Skeletal muscle cell (primary cell): ENCODE data around the gene GREB1L.
A peak's percentile ranks its signal among the peaks of the same experiment; 100 is the strongest.
"Not testable (repeated sequence)": the region's sequence is repeated elsewhere in the genome, so short reads cannot be mapped to it uniquely, and the experiment has no call there.

ENCODE experiments used
- DNase-seq: peaks from one replicate; pipeline ENCODE4 v3.0.0-alpha.2; 2010; ENCODE audit warnings: low read depth
- H3K4me3 ChIP-seq: 2 replicates; pipeline ENCODE4 v1.5.1; 2011; ENCODE audit warnings: low read depth, mild to moderate bottlenecking, control low read depth, low read length, moderate library complexity

Gene GREB1L

DNA sequence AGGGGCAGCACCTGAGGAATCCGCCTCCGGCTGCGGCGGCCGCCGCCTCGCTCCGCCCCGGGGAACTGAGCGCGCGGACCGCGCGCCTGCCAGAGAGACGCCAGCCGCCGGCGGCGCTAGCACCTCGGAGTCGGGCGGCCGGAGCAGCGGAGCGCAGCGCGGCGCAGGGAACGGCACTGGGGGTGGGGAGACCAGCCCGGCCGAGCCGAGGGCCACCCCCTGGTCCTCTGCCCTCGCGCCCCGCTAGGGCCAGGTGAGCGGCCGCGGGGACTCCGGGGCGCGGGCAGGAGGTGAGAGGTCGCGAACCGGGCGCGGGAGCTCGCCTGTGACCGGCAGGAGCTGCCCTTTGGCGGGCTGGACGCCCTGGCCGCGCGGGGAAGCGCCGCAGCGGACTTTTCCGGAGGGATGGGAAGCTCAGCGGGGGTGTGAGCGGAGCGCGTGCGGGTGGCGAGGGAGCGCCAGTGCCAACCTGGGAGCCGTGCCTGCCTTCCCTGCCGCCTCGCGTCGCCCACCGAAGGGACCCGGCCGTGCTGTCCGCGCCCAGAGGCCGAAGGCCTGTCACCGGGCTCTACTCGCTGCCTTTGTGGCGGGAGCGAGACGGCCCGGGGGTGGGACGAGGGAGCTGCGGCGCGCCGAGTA is at the start of gene GREB1L:
Gene GREB1L, plus strand, starts transcription at position 92 of the 639 bp plus-strand sequence. CDS start 141,287 bp downstream, outside the sequence.
- peak within 1 kb of the TSS; percentile 43 for H3K4me3 ChIP-seq
- DNase-seq = no peak

DNA sequence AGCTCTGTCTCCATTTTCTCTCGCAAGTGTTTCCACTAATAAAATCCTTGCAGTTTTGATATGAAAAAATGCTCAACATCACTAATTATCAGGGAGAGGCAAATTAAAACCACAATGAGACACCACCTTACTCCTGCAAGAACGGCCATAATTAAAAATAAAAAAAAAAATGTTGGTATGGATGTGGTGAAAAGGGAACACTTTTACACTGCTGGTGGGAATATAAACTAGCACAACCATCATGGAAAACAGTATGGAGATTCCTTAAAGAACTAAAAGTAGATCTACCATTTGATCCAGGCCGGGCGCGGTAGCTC is 49.8 kb upstream of the GREB1L start:
- no peak overlapping the region for H3K4me3 ChIP-seq
- DNase-seq = no peak

- DNase-seq = peak; percentile 6
Observed at GRCh38 chr18:21194871-21195771, 46.9 kb upstream of the GREB1L start.

DNA sequence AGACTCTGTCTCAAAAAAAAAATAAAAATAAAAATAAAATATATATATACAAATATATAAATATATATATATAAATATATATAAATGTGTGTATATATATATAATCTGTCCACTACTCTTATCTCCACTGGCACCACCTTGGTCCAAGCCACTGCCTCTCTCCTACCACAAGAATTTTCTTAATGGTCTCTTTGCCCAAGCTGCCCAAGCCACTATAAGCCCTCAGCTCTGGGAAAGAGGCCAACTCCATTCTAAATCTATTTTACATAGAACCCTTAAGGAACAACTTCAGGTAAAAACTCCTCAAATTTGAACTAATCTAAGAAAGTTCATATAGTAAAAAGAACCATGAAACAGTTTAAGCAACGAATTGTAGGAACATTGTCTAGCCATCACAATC is 45.6 kb upstream of the GREB1L start:
- no peak overlapping the region for H3K4me3 ChIP-seq

More at GRCh38 chr18:21194871-21195771, 46.9 kb upstream of the GREB1L start:
- H3K4me3 ChIP-seq = no peak overlapping the region

DNA sequence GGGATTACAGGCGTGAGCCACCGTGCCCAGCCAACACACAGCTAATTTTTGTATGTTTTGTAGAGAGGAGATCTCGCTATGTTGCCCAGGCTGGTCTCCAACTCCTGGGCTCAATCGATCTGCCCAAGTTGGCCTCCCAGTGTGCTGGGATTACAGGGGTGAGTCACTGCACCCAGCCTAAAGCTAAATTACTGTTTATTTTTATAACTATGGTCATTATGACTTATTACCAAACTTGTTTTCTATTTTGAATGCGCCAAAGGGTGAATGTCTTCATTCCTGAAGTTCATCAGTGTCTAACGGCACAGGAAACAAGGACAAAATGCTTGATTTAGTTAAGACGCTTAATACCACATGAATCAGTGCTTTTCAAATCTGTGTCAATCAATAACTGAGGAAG is 38.9 kb upstream of the GREB1L start:
- H3K4me3 ChIP-seq = no peak overlapping the region
- no peak for DNase-seq

More for the DNA sequence above, 45.6 kb upstream of the GREB1L start:
- DNase-seq = no peak

- no peak for DNase-seq
- no peak overlapping the region for H3K4me3 ChIP-seq
Observed at GRCh38 chr18:21203542-21204241, 38.3 kb upstream of the GREB1L start.

DNA sequence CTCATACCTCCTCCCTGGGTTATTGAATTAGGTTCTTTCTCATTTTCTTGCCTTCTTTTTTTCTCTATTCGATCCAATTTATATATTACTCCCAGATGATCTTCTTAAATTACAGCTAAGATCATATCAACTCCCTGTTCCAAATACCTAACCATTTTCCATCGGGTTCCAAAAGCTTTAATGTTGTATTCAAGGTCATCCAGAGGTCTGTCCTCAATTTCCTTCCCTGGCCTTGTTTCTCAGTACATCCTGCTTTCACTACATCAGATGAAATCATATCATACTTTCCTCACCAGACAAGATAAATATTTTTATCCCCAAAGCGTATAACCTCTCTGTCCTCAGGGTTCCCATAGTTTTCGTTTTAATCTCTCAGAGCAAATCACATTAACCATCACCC is 36.3 kb upstream of the GREB1L start:
- no peak for DNase-seq
- no peak overlapping the region for H3K4me3 ChIP-seq

- no peak overlapping the region for H3K4me3 ChIP-seq
- no peak for DNase-seq
Observed at GRCh38 chr18:21210278-21210677, 31.8 kb upstream of the GREB1L start.

- H3K4me3 ChIP-seq = no peak overlapping the region
- no peak for DNase-seq
Observed at GRCh38 chr18:21210784-21211183, 31.2 kb upstream of the GREB1L start.

DNA sequence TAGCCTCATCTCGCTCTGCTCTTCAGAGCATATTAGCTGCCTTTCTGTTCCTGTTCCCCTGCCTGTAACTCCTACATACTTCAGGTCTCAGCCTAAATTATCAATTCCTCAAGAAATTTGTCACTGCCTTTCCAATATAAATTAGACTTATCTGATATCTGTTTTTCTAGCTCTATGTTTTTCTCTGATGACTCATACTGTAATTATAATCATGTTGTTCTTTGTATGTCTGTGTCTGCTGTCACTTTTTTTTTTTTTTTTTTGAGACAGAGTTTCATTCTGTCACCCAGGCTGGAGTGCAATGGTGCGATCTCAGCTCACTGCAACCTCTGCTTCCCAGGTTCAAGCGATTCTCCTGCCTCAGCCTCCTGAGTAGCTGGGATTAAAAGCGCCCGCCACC is 27.6 kb upstream of the GREB1L start:
- not testable (repeated sequence) for DNase-seq, H3K4me3 ChIP-seq

- no peak overlapping the region for H3K4me3 ChIP-seq
- no peak for DNase-seq
Observed at GRCh38 chr18:21215490-21215889, 26.5 kb upstream of the GREB1L start.

DNA sequence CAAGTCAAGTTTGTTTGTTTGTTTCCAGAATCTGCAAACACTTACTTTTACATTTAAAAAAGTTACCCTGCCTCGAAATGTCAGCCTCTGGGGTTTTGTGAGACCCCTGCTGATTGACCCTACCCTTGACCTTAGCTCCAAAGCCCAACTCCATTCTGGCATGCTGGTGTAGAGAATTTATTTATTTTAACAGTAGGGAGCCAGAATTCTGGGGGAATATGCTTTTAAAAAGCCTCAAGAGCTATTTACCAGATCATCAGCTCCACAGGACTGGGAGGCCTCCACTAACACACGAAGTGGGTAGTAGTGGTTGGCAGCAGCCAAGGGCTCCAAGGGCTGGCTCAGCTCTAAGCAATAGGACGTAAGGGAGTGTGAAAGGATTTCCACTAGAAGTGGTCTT is 23.2 kb upstream of the GREB1L start:
- H3K4me3 ChIP-seq = no peak overlapping the region
- DNase-seq = no peak

- no peak for DNase-seq
- no peak overlapping the region for H3K4me3 ChIP-seq
Observed at GRCh38 chr18:21230436-21230835, 11.6 kb upstream of the GREB1L start.

DNA sequence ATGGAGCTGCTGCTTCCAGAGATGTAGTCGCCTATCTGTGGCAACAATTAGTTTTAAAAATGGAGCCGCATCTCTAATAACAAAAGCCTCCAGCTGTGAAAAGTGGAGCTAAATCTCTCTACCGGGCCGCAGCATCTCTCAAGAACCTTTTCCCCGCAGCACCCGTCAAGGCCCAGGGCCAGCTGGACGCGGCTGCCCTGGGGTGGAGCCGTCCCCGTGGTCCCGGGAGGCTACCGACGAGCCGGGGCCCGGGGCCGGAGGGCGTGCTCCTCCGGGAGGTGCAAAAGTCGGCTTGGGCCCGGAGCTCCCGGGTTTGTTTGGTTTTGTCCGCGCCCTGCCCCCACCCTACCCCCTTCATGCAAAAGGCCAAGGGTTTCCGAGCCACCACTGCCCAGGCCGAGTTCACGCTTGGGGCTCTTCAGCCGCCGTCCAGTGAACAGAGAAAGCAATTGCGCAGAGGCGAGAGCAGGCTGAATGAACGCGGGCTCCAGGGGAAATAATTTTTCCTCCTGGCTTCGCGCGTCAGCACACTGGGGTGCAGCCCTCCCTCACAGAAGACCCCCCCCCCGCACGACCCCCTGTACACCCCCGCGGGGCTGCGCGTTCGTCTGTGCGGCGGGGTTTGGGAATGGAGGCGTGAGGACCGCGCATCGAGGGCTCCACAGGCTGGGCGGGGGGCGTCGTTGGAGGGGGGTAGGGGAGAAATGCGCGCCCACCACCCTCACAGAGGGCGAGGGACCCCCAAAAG is 557 bp upstream of the GREB1L start:
- DNase-seq = no peak
- H3K4me3 ChIP-seq = peak overlapping the region; percentile 5

GRCh38 chr18:21242780-21243401 is 859 bp downstream of the GREB1L start:
- DNase-seq = no peak
- H3K4me3 ChIP-seq = peak overlapping the region; percentile 43

- no peak for DNase-seq
- H3K4me3 ChIP-seq = no peak overlapping the region
Observed at GRCh38 chr18:21254576-21254975, 12.5 kb downstream of the GREB1L start.

DNA sequence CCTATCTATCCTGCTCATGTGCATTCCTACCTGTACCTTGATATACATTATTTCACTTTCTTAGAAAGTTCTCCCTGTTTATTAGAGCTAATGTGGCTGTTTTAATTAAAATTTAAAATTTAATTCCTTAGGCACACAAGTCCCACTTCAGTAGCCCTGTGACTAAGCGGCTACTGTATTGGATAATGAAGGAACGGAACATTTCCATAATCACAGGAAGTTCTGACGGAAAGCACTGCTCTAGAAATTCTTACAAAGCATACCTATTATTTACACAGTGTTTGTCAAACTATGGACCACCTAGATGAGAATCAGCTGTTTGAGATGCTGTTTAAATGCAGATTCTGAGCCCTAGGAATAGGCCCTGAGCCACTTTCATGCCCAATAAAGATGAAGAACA is 13.2 kb downstream of the GREB1L start:
- no peak for DNase-seq
- H3K4me3 ChIP-seq = no peak overlapping the region

- no peak for DNase-seq
- no peak overlapping the region for H3K4me3 ChIP-seq
Observed at GRCh38 chr18:21257386-21257785, 15.4 kb downstream of the GREB1L start.

DNA sequence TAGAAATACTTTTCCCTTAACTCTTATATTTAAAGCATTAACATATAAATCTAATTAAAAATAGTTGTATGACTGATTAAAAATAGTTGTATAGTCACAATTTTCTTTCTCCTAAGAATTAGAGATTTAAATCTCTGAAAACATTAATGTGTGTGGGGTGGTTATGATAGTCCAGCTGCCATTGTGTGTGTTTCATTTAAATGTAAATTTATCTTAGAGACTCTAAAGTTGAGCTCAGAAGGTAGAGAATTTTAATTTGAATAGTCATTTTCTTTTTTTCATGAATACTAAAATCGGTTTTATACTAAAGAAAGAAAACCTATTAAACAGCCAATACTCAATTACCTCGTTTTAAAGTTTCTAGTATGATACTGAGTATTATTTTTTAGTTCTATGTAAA is 18.6 kb downstream of the GREB1L start:
- no peak for DNase-seq
- no peak overlapping the region for H3K4me3 ChIP-seq
